Neural crest cell (in vitro differentiated cells): ENCODE results near the gene BABAM2. TPM values are rescaled to one million over a fixed set of nuclear protein-coding genes. Genes with fewer than 3 reads are reported as not detected.
"Not testable (repeated sequence)": the region's sequence is repeated elsewhere in the genome, so short reads cannot be mapped to it uniquely, and the experiment has no call there.

ENCODE experiments used
- DNase-seq: peaks from one replicate; pipeline ENCODE4 v3.0.0; 2021; ENCODE audit warnings: low read depth, mixed read lengths, low spot score
- H3K27ac Mint-ChIP-seq: one replicate; pipeline ENCODE4 v1.8.0; 2021; ENCODE audit warnings: mild to moderate bottlenecking, mixed read lengths; ENCODE audit not compliant: unreplicated experiment
- H3K27me3 Mint-ChIP-seq: 2 replicates; pipeline ENCODE4 v1.8.0; 2021; ENCODE audit warnings: low read depth, mild to moderate bottlenecking, mixed read lengths
- H3K36me3 Mint-ChIP-seq: 2 replicates; pipeline ENCODE4 v1.8.0; 2021; ENCODE audit warnings: low read depth, mild to moderate bottlenecking, mixed read lengths
- H3K4me1 Mint-ChIP-seq: 2 replicates; pipeline ENCODE4 v1.8.0; 2021; ENCODE audit warnings: mixed read lengths
- H3K4me3 Mint-ChIP-seq: one replicate; pipeline ENCODE4 v1.8.0; 2021; ENCODE audit warnings: mild to moderate bottlenecking, mixed read lengths
- H3K9me3 Mint-ChIP-seq: 2 replicates; pipeline ENCODE4 v1.8.0; 2021; ENCODE audit warnings: mixed read lengths
- CTCF ChIP-seq: fragments of 200-600 bp; sonication (generic); conservative IDR thresholded peaks from 2 replicates; pipeline ENCODE4 v1.5.0; 2021; ENCODE audit warnings: antibody characterized with exemption, mild to moderate bottlenecking
- total RNA-seq: library from RNA; stranded (reverse); gene quantifications from 2 replicates; pipeline ENCODE4 v1.2.1, GENCODE V29; 2021

BABAM2 gene
- total RNA-seq, 1 donor from 2014 or later, result 28.6 TPM

GRCh38 chr2:27966466-27966865 lies 75.9 kb downstream of the BABAM2 start:
- no peaks in the 10 kb centered on the region for H3K27me3 Mint-ChIP-seq
- no peak for TF ChIP-seq CTCF
- no peak overlapping the region for H3K4me3 Mint-ChIP-seq
- DNase-seq, result no peak
- peaks cover 20% of the 10 kb centered on the region for H3K9me3 Mint-ChIP-seq
- peaks cover 20% of the 10 kb centered on the region for H3K36me3 Mint-ChIP-seq
- no peak overlapping the region for H3K27ac Mint-ChIP-seq
- H3K4me1 Mint-ChIP-seq, result peaks cover 6% of the 10 kb centered on the region

- Mint-ChIP-seq H3K27ac (no peak overlapping the region), H3K4me1 (peaks cover 6% of the 10 kb centered on the region), H3K9me3 (peaks cover 20% of the 10 kb centered on the region), H3K27me3 (no peaks in the 10 kb centered on the region), H3K36me3 (peaks cover 20% of the 10 kb centered on the region), H3K4me3 (no peak overlapping the region)
- no peak for DNase-seq
- TF ChIP-seq CTCF, result no peak
These were observed 76.5 kb downstream of the BABAM2 start for GRCh38 chr2:27967076-27967475.

GRCh38 chr2:27968045-27968444 lies 77.5 kb downstream of the BABAM2 start:
- not testable (repeated sequence) for DNase-seq, H3K27me3 Mint-ChIP-seq, H3K4me1 Mint-ChIP-seq, H3K27ac Mint-ChIP-seq, H3K4me3 Mint-ChIP-seq
- Mint-ChIP-seq H3K36me3 (peaks cover 20% of the 10 kb centered on the region), H3K9me3 (peaks cover 20% of the 10 kb centered on the region)

- not testable (repeated sequence) for H3K4me1 Mint-ChIP-seq, H3K4me3 Mint-ChIP-seq, H3K27me3 Mint-ChIP-seq, DNase-seq, H3K27ac Mint-ChIP-seq
- Mint-ChIP-seq H3K9me3 (peaks cover 20% of the 10 kb centered on the region), H3K36me3 (peaks cover 20% of the 10 kb centered on the region)
These were observed 78.4 kb downstream of the BABAM2 start for GRCh38 chr2:27968957-27969356.

- TF ChIP-seq CTCF, result no peak
- Mint-ChIP-seq H3K9me3 (peaks cover 18% of the 10 kb centered on the region), H3K27ac (no peak overlapping the region), H3K4me1 (no peaks in the 10 kb centered on the region), H3K27me3 (no peaks in the 10 kb centered on the region), H3K36me3 (peaks cover 19% of the 10 kb centered on the region), H3K4me3 (no peak overlapping the region)
- no peak for DNase-seq
These were observed 81.8 kb downstream of the BABAM2 start for GRCh38 chr2:27972311-27972710.

- TF ChIP-seq CTCF, result peak; percentile 28
- peaks cover 11% of the 10 kb centered on the region for H3K36me3 Mint-ChIP-seq
These were observed 83.1 kb downstream of the BABAM2 start for GRCh38 chr2:27973592-27973991.

GRCh38 chr2:27976308-27976707 lies 85.8 kb downstream of the BABAM2 start:
- no peak for TF ChIP-seq CTCF
- H3K27ac Mint-ChIP-seq, result no peak overlapping the region
- no peak for DNase-seq
- H3K4me1 Mint-ChIP-seq, result no peaks in the 10 kb centered on the region
- no peaks in the 10 kb centered on the region for H3K36me3 Mint-ChIP-seq
- H3K27me3 Mint-ChIP-seq, result no peaks in the 10 kb centered on the region
- H3K9me3 Mint-ChIP-seq, result no peaks in the 10 kb centered on the region
- H3K4me3 Mint-ChIP-seq, result no peak overlapping the region

More at GRCh38 chr2:27973592-27973991, 83.1 kb downstream of the BABAM2 start:
- Mint-ChIP-seq H3K27me3 (no peaks in the 10 kb centered on the region), H3K4me1 (no peaks in the 10 kb centered on the region), H3K9me3 (peaks cover 12% of the 10 kb centered on the region), H3K4me3 (no peak overlapping the region), H3K27ac (no peak overlapping the region)
- no peak for DNase-seq
